D721Med (cell line): ENCODE results near the gene DLGAP1.

Source experiments
- DNase-seq: peaks from one replicate; pipeline ENCODE4 v3.0.0; 2011; ENCODE audit warnings: low spot score; ENCODE audit not compliant: insufficient read length
- FAIRE-seq: peaks from 2 replicates; lab custom pipeline; 2011; peaks lifted over from hg19 to GRCh38; lab: Jason Lieb, UNC
- TF ChIP-seq, protein P1 (sequence below): IDR thresholded peaks from 2 replicates; pipeline ENCODE4 v1.5.1; 2012; ENCODE audit warnings: mild to moderate bottlenecking, control low read depth; ENCODE audit not compliant: insufficient read depth; ENCODE audit errors: missing control alignments

The DLGAP1 gene

GRCh38 chr18:3660739-3661515 lies 794.2 kb downstream of the DLGAP1 start:
- DNase-seq (no peak), FAIRE-seq (no peak)
- TF ChIP-seq, protein P1, sequence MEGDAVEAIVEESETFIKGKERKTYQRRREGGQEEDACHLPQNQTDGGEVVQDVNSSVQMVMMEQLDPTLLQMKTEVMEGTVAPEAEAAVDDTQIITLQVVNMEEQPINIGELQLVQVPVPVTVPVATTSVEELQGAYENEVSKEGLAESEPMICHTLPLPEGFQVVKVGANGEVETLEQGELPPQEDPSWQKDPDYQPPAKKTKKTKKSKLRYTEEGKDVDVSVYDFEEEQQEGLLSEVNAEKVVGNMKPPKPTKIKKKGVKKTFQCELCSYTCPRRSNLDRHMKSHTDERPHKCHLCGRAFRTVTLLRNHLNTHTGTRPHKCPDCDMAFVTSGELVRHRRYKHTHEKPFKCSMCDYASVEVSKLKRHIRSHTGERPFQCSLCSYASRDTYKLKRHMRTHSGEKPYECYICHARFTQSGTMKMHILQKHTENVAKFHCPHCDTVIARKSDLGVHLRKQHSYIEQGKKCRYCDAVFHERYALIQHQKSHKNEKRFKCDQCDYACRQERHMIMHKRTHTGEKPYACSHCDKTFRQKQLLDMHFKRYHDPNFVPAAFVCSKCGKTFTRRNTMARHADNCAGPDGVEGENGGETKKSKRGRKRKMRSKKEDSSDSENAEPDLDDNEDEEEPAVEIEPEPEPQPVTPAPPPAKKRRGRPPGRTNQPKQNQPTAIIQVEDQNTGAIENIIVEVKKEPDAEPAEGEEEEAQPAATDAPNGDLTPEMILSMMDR, result no peak

DNA sequence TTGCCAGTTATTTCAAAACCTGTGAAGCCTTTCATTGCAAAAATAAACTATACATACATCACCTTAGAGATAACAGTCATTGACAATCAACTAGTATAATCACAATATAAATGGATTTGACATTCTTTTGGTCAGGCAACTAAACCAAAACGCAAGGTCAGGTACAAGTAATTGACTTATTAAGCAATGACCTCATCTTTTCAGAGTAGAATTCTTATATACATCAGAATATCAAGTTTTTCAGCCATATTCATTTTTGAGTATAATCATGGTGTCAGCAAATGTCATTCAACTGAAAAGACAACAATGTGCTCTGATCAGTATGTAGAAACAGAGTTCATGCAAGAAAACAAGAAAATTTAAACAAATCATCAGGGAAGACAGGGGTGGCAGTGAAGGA lies 796.6 kb downstream of the DLGAP1 start:
- FAIRE-seq (peak; percentile 38), DNase-seq (no peak)
- TF ChIP-seq, protein P1, result no peak

DNA sequence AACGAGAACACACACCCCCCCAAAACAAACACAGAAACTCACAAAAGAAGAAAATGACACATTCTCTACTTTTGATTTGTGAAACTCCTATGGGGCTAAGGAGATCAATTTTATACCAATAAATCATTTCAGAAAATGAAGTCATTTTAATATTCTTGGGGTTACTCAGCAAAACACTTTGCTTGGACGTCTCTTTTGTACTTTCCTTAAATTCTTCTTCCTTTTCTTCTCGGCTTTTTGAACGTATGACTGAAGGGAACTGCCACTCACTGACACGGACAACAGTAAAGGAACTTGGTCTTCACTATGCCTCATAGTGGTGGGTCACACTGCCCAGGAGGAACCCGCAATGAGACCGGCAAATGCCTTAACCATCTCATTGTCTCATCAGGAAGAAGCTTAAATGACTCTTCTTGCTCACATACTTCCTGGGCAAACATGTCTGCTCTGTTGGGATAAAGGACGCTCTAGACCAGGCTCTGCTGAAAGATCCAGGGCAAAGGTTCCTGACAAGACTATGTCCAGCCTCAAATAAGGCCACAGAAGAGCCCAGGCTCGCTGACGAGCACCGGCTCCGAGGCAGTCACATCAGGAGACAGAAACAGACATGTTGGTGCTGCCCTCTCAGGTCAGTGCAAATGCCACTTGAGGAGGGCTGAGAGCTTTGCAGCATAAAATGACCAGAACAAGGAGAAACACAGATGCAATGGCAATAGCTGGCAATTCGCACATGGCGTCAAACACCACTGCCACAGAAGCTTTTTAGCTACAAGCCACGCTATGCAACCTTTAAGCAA lies 799.7 kb downstream of the DLGAP1 start:
- no peak for FAIRE-seq
- TF ChIP-seq, protein P1, result no peak

DNA sequence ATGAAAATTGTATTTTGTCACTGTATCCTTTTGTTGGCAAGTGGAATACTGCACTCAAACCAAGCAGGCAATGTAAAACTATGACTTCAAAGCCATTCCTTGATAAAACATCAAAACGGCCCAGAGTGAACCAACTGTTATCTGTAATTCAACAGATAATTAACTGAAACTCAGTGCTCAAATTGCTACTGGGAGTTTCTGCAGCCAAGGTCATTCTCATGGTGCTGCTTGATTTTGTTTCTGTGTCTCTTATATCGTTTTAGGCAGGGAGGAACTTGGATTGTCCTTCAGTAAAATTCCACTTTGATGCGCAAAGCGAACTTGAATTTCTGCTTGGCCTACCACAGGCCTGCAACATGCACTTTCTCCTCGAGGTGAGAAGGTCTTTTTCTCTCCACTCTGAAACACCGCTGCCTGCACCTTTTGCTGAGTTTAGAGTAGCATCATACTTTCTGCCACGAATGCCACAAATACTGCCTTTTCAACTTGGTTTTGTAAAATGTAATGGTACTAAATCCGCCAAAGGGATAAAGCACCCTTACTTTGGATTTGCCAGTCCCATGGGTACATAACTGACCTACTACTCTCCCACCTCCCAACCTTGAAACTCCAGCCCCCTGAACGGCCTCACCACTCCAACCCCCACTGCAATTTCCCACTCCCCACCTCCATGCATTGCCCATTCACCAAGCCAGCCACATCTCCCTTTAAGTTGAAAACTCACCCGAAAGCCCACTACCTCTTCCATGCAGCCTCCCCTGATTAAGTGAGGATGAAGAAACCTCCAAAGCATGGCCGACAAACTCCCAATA lies 800.5 kb downstream of the DLGAP1 start:
- DNase-seq (no peak), FAIRE-seq (no peak)
- TF ChIP-seq, protein P1, result no peak

More for the DNA sequence above, 799.7 kb downstream of the DLGAP1 start:
- no peak for DNase-seq

GRCh38 chr18:3653851-3654441 lies 801.2 kb downstream of the DLGAP1 start:
- TF ChIP-seq, protein P1, result no peak
- no peak for FAIRE-seq
- DNase-seq, result no peak

DNA sequence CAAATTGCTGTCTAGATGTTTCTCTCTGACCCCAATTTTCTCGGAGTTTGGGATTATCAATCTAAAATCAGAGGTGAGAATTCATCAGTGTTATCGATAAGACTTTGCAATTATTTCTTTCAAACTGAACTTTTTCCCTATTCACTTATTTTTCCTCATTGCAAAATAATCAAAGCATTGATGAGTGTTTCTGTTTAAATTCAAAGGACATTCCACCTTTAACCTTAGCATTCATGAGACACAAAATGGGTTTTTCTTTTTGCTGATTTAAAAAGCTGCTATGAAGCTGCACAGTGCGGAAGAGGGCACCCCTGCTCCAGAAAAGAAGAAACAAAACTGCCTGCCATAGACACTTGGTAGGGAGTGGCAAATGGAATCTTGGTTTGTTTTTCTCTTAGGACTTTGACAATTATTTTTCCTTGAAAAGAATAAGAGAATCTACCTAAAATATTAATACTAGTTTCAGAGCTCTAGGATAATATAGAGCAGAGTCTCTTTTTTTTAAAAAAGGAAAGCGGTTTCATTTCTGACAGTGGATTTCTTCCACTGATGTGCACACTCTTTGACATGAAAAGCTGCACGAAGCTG lies 801.8 kb downstream of the DLGAP1 start:
- TF ChIP-seq, protein P1, result no peak
- FAIRE-seq (no peak), DNase-seq (no peak)
